ENCODE measurements around the gene NFE2L1. TPM values are rescaled to one million over a fixed set of nuclear protein-coding genes. Genes with fewer than 3 reads are reported as not detected.

NFE2L1 gene
- total RNA-seq, 1 experiment from 2014 or later = 161 TPM

DNA sequence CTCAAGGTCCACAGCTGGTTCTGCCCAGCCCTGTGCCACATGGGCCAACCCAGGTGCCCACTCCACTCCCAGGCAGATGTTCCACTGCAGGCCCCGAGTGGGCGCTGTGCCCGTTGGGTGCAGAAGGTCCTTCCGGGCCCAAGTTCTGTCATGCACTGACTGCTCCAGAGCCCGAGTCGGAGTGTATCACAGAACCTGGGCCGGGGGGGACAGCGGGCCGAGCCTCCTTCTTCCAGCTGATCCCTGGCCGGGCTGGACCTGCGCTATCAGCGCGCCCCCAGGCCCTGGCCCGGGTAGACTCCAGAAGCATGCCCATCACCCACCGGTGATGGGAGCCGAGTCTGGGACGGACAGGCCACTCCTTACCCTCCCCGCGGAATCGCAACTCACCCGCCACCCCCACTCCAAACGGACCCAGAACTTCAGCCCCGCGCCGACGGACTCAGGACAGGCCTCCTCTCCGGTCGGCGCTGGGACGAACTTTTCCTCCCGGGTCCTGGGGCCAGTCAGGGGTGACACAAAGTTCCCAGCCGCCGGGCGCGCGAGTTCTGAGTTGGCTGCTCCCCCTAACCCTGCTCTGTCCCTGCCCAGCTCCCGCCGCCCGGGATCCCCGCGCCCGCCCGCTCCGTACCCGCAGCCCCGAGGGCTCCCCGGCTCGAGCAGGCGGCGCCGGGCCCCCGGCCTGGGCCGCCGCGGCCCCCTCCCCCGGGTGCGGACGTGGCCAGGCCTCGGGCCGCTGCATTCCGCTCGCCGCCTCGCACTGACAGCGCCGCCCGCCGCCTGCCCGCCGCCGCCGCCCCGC lies 10.9 kb upstream of the NFE2L1 start, which contains the start of gene COPZ2:
TSS of gene COPZ2 (minus strand) at position 762 of the 802 bp plus-strand sequence. CDS start at position 742, 20 bp downstream.
- no peak within 1 kb of the TSS for H3K18ac ChIP-seq (ENCODE audit: insufficient read length, low read depth, low read length)
- no peak within 1 kb of the TSS for H2BK12ac ChIP-seq (ENCODE audit: insufficient read length, low read depth, low read length)
- no peak within 1 kb of the TSS for H4K8ac ChIP-seq (replicated peaks; ENCODE audit: insufficient read length, low read depth, low read length)
- no peak within 1 kb of the TSS for H3K9ac ChIP-seq (ENCODE audit: extremely low read depth, insufficient read length, low read length)
- no peaks in the 10 kb centered on the region for H3K79me1 ChIP-seq (ENCODE audit: insufficient read depth, low read depth, low read length, poor library complexity, severe bottlenecking)
- peak within 1 kb of the TSS; percentile 46 for H3K4me2 ChIP-seq (ENCODE audit: insufficient read depth, insufficient read length, low read length)
- H3K27ac ChIP-seq (ENCODE audit: insufficient read length, low read depth, low read length) = no peak within 1 kb of the TSS
- H3K27me3 Mint-ChIP-seq (ENCODE audit: low read depth) = peaks cover 60% of the 10 kb centered on the region
- no peaks in the 10 kb centered on the region; a peak in 1 of 7 replicates for H3K36me3 Mint-ChIP-seq (ENCODE audit: insufficient read depth in 1 of 3, low read depth in 3 of 3)
- H3K23ac ChIP-seq (ENCODE audit: insufficient read length, low read depth, low read length) = no peak within 1 kb of the TSS
- H4K5ac ChIP-seq (ENCODE audit: insufficient read length, low read depth, low read length) = no peak within 1 kb of the TSS
- H3K4ac ChIP-seq (ENCODE audit: low read depth, low read length) = no peak within 1 kb of the TSS
- H2BK120ac ChIP-seq (ENCODE audit: low read depth, low read length, poor library complexity, severe bottlenecking) = no peak within 1 kb of the TSS
- H3K9me3 ChIP-seq (ENCODE audit: control insufficient read depth, low read depth, low read length) = no peaks in the 10 kb centered on the region
- WGBS (ENCODE audit: extremely low coverage, insufficient read length, low lambda C conversion rate) = no CpG with 5 or more reads among the region's 73 CpGs
- H2AFZ ChIP-seq (ENCODE audit: low read length) = no peak within 1 kb of the TSS
- H3K79me2 ChIP-seq (ENCODE audit: insufficient read depth, low read length) = no peaks in the 10 kb centered on the region
- no peak within 1 kb of the TSS; the same call in 1 of the 2 replicates for H3K14ac ChIP-seq (ENCODE audit: insufficient read depth, low read length)
- H3K23me2 ChIP-seq (ENCODE audit: insufficient read length, low read depth, low read length, poor library complexity, severe bottlenecking) = peaks cover 5% of the 10 kb centered on the region
- H2BK20ac ChIP-seq (ENCODE audit: low read depth, low read length, poor library complexity, severe bottlenecking) = no peak within 1 kb of the TSS
- H4K91ac ChIP-seq (ENCODE audit: insufficient read length, low read depth, low read length) = no peak within 1 kb of the TSS
- H3K4me3 Mint-ChIP-seq = peak within 1 kb of the TSS; percentile 69 to 84
- TF ChIP-seq, protein P1, sequence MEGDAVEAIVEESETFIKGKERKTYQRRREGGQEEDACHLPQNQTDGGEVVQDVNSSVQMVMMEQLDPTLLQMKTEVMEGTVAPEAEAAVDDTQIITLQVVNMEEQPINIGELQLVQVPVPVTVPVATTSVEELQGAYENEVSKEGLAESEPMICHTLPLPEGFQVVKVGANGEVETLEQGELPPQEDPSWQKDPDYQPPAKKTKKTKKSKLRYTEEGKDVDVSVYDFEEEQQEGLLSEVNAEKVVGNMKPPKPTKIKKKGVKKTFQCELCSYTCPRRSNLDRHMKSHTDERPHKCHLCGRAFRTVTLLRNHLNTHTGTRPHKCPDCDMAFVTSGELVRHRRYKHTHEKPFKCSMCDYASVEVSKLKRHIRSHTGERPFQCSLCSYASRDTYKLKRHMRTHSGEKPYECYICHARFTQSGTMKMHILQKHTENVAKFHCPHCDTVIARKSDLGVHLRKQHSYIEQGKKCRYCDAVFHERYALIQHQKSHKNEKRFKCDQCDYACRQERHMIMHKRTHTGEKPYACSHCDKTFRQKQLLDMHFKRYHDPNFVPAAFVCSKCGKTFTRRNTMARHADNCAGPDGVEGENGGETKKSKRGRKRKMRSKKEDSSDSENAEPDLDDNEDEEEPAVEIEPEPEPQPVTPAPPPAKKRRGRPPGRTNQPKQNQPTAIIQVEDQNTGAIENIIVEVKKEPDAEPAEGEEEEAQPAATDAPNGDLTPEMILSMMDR (conservative IDR thresholded peaks at IDR 0.05) = peak; percentile 63
- H3K27ac Mint-ChIP-seq = no peak within 1 kb of the TSS; a peak in 1 of 7 replicates
- H3K4me1 ChIP-seq (ENCODE audit: insufficient read depth, low read length) = no peaks in the 10 kb centered on the region; the same call in 1 of the 2 replicates
- peaks cover 5 to 9% of the 10 kb centered on the region in 2 experiments for H3K4me1 Mint-ChIP-seq
- H3K56ac ChIP-seq (ENCODE audit: insufficient read length, low read depth, low read length) = no peak within 1 kb of the TSS
- no peaks in the 10 kb centered on the region for H3K9me3 Mint-ChIP-seq
- no peak within 1 kb of the TSS for H2BK5ac ChIP-seq (ENCODE audit: insufficient read length, low read length)
- DNase-seq = peak; percentile 69
- H3T11ph ChIP-seq (ENCODE audit: low read length) = no peak within 1 kb of the TSS
- no peaks in the 10 kb centered on the region; the same call in 1 of the 2 replicates for H3K27me3 ChIP-seq (ENCODE audit: insufficient read depth, low read length)
- H4K20me1 ChIP-seq (ENCODE audit: control insufficient read depth, insufficient read depth, insufficient read length) = no peaks in the 10 kb centered on the region
- H2AK5ac ChIP-seq (ENCODE audit: insufficient read length, low read length) = no peak within 1 kb of the TSS
- H2BK15ac ChIP-seq (ENCODE audit: low read depth, low read length) = no peak within 1 kb of the TSS

Measured in H9 (cell line).